GM12873 (cell line): ENCODE data around the gene SCAMP3.

ENCODE experiments used
- TF ChIP-seq, protein P1 (sequence below): IDR thresholded peaks from 2 replicates; pipeline ENCODE4 v1.5.1; 2012; ENCODE audit warnings: low read depth, mild to moderate bottlenecking, moderate library complexity, low read length, control low read depth; ENCODE audit not compliant: insufficient read depth; ENCODE audit errors: missing control alignments

The SCAMP3 gene

DNA sequence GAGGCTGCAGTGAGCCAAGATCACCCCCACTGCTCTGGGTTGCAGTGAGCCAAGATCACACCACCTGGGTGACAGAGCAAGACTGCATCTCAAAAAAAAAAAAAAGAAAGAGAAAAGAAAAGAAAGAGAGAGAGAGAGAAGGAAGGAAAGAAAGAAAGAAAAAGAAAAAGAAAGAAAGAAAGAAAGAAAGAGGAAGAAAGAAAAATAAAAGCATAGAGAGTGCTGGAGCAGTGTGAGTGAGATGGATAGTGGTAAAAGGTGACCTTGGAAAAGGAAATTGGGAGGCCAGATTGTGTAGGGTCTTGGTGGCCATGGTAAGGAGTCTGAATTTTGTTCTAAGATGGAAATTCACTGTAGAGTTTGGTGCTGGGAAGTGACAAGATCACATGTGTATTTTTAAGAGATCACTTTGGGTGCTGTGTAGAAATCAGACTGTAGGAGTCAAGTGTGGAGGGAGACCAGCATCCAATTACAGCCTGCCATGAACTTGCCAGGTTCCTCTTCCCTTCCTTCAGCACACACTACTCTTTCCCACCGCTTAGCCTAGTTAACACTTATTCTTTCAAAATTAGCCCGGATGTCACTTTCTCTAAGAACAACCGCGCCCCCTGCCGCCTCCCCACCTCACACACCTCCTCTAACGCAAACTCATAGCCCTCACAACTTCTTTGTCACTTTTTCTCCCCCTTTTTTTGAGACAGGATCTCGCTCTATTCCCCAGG lies 35.8 kb downstream of the SCAMP3 start:
- TF ChIP-seq, protein P1, sequence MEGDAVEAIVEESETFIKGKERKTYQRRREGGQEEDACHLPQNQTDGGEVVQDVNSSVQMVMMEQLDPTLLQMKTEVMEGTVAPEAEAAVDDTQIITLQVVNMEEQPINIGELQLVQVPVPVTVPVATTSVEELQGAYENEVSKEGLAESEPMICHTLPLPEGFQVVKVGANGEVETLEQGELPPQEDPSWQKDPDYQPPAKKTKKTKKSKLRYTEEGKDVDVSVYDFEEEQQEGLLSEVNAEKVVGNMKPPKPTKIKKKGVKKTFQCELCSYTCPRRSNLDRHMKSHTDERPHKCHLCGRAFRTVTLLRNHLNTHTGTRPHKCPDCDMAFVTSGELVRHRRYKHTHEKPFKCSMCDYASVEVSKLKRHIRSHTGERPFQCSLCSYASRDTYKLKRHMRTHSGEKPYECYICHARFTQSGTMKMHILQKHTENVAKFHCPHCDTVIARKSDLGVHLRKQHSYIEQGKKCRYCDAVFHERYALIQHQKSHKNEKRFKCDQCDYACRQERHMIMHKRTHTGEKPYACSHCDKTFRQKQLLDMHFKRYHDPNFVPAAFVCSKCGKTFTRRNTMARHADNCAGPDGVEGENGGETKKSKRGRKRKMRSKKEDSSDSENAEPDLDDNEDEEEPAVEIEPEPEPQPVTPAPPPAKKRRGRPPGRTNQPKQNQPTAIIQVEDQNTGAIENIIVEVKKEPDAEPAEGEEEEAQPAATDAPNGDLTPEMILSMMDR, result peak; percentile 69

DNA sequence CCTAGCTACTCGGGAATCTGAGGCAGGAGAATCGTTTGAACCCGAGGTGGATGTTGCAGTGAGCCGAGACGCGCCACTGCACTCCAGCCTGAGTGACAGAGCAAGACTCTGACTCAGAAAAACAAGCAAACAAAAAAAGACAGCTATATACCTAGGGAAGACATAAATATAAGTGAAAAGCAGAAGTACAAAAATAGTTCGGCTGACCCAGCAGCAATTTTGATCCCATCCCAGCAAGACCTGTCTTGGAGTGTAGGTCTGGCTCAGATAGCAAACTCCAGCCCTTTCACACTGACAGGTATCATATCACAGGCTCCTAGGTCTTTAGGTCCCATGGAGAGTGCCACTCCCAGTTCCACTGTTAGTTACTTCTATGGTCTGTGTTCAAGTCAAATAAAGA lies 39.1 kb downstream of the SCAMP3 start:
- TF ChIP-seq, protein P1, result no peak

DNA sequence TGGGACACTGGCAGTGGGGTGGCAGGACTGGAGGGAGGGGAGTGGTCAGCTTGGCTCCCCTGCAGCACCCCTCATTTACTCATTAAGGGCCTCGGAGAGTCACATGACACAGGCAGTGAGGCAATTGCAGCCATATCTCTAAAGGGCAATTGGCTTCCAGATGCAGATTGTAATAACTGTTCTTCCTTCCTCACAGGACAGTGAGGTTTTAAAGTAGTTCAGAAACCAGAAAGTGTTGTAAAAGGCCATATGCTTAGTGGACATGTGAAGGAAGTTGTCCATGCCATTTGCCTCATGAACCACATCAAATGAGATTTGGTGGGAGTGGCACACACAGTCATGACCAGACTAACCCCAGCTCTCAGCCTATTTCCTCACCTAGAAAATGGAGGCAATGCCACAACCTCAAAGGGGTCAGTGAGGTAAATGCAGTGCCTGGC lies 42.5 kb downstream of the SCAMP3 start:
- TF ChIP-seq, protein P1, result no peak

DNA sequence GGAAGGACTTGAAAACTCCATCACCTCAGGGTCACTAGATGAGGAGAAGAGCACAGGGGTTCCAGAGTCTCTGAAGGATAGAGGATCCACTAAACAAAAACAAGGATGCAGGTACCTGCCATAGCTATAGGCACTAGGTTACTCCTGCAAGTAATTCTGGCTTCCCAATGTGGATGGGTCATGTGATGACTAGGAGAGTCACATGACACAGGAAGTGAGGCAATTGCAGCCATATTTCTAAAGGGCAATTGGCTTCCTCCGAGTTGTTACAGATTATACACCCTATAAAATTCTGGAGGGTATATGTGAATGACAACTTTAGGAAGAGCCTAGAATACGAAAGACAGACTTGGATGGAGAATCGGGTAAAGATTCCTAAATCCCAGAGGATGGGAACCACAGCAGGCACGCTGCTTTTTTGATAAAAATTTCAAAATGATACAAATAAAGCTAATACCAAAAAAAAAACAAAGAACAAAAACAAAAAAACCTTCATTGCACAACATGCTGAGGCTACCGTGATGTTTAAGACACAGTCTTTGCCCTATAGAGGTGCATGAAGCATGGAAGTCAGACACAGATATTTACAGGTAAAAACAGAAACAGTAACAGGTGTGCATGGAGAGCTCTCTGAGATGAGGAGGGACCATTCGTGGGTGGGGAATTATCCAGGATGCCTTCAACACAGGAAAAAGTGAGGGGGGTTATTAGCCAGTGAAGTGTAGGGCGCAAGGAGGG lies 43.1 kb downstream of the SCAMP3 start:
- TF ChIP-seq, protein P1, result no peak

DNA sequence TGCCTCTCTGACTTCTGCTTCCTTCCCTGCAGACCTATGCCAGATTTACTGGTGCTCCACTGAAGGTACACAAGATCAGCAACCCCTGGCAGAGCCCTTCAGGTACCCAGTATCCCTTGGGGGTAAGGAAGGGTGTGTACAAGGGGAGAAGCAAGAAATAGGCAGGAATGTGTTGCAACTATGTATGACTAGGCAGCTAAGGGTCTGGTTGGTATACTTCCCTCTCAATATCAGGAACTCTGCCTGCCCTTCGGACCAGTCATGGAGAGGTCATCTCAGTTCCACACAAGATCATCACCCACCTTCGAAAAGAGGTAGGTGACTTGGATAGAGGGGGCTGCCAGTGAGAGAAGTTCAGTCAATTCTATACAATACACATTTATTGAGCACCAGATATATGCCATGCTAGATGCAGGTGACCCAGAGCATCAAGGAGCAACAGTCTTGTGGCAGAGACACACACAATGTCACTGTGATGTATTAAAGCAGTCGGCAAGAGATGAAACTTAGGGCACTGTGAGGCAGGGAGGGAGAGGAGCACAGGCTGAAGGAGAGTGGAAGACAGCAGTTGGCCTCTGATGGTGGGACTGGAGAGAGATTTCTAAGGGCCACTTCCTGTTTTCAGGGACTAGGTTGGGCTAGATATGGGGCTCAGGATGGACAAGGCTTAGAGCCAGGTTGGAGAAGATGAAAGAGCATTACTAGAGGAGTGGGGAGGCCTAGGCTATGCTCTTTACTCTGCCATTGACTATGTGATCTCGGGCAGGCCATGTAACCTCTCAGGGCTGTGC lies 51.7 kb downstream of the SCAMP3 start:
- TF ChIP-seq, protein P1, result no peak

DNA sequence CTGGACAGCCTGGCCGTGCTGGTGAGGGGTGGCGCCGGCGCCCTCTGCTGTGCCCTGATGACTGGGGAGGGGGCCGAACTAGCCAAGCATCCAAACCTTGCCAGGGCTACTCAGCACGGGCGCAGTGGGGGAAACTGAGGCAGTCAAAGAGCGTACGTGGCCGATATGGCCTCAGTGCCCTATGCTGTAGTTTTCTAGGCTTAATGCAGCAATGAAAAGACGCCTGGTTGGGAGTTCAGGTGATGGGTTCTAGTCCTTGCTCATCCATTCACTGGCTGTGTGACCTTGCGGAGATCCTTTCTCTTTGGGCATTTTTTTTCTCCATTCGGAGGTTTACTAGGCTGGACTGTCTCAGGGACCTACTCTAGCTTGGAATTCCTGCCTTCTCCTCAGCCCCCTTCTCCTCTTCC lies 52.8 kb downstream of the SCAMP3 start:
- TF ChIP-seq, protein P1, result no peak

DNA sequence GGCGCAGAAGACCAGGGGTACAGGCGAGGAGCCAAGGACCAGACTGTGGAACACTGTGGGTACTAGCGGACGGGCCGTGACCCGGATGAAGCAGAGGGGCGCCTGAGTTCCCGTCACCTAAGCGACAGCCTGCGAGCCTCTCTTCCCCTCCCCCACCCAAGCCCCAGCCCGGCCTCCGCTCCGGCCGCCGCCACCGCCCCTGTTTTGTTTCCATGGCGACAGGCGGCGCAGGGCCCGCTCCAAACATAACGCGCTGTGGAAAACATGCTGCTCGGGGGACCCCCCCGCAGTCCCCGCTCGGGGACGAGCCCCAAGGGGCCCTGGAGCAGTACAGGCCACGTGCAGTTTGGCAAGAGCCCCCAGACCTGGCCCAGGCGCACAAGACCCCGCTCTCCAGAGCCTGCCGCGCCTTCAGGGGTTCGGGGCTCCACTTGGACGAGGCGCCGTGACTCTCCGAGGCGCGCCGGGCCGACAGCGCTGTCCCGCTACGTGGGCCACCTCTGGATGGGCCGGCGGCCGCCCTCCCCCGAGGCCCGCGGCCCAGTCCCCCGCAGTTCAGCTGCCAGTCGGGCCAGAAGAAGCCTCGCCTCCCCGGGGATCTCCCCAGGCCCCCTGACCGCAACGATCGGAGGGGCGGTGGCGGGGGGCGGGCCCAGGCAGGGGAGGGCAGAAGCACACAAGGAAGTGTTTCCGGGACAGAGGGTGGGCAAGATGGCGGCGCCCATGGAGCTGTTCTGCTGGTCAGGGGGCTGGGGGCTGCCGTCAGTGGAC lies 53.4 kb downstream of the SCAMP3 start, which contains the start of gene MTX1:
TSS of gene MTX1 (plus strand) at position 155 of the 771 bp plus-strand sequence. CDS start at position 265, 110 bp downstream.
- TF ChIP-seq, protein P1, result no peak
